CD4-positive, CD25-positive, alpha-beta regulatory T cell (primary cell): Measurements from ENCODE around the gene MGST3. TPM values are rescaled to one million over a fixed set of nuclear protein-coding genes. Genes with fewer than 3 reads are reported as not detected.
A peak's percentile ranks its signal among the peaks of the same experiment; 100 is the strongest.
"Not testable (repeated sequence)": the region's sequence is repeated elsewhere in the genome, so short reads cannot be mapped to it uniquely, and the experiment has no call there.

Source experiments
- ATAC-seq, 2 donors: fragments of 150-1000 bp; cut with Tn5 transposase; one replicate each; pipeline ENCODE4 v1.10.0; 2021; ENCODE audit warnings: low read depth in 2 of 2, moderate number of reproducible peaks in 2 of 2, moderate library complexity in 1 of 2
- DNase-seq, 3 donors: peaks; one replicate each; pipeline versions ENCODE4 v3.0.0 to v3.0.0-alpha.2; 2012 to 2022; ENCODE audit warnings: mixed read lengths in 1 of 3
- H3K27ac ChIP-seq: one replicate; pipeline ENCODE4 v1.7.0; 2013; ENCODE audit warnings: mild to moderate bottlenecking, low read length; ENCODE audit not compliant: insufficient read depth, poor library complexity, severe bottlenecking
- H3K27me3 ChIP-seq: one replicate; pipeline ENCODE4 v1.7.0; 2013; ENCODE audit warnings: low read length; ENCODE audit not compliant: control insufficient read depth, insufficient read depth
- H3K36me3 ChIP-seq: one replicate; pipeline ENCODE4 v1.7.0; 2013; ENCODE audit warnings: mild to moderate bottlenecking, low read length, moderate library complexity; ENCODE audit not compliant: control insufficient read depth, insufficient read depth
- H3K4me1 ChIP-seq: 2 replicates; pipeline ENCODE4 v1.7.0; 2013; ENCODE audit warnings: mild to moderate bottlenecking, low read length; ENCODE audit not compliant: insufficient read depth, control insufficient read depth, poor library complexity, severe bottlenecking
- H3K4me3 ChIP-seq: one replicate; pipeline ENCODE4 v1.7.0; 2013; ENCODE audit warnings: low read depth, mild to moderate bottlenecking, low read length, moderate library complexity
- H3K9me3 ChIP-seq, 2 experiments: 1 replicate in 1 of 2; 2 replicates in 1 of 2; pipeline ENCODE4 v1.7.0; 2013; ENCODE audit warnings: low read length in 2 of 2, mild to moderate bottlenecking in 1 of 2, moderate library complexity in 1 of 2; ENCODE audit not compliant: control insufficient read depth in 2 of 2
- H3K27ac Mint-ChIP-seq, 3 donors: one replicate each; pipeline ENCODE4 v1.8.0; 2020 to 2022; ENCODE audit warnings: mild to moderate bottlenecking in 3 of 3, mixed read lengths in 3 of 3, moderate library complexity in 2 of 3
- H3K27me3 Mint-ChIP-seq: one replicate; pipeline ENCODE4 v1.8.0; 2022; ENCODE audit warnings: mild to moderate bottlenecking, mixed read lengths
- H3K36me3 Mint-ChIP-seq: one replicate; pipeline ENCODE4 v1.8.0; 2020; ENCODE audit warnings: mixed read lengths
- H3K4me1 Mint-ChIP-seq, 4 donors: one replicate each; pipeline ENCODE4 v1.8.0; 2020 to 2022; ENCODE audit warnings: mixed read lengths in 4 of 4, mild to moderate bottlenecking in 1 of 4
- H3K4me3 Mint-ChIP-seq, 4 donors: one replicate each; pipeline ENCODE4 v1.8.0; 2020 to 2022; ENCODE audit warnings: mild to moderate bottlenecking in 4 of 4, mixed read lengths in 4 of 4, moderate library complexity in 3 of 4
- H3K9me3 Mint-ChIP-seq, 7 donors: one replicate each; pipeline ENCODE4 v1.8.0; 2020 to 2022; ENCODE audit warnings: mixed read lengths in 7 of 7, mild to moderate bottlenecking in 3 of 7, moderate library complexity in 2 of 7
- polyA plus RNA-seq, 4 donors: library from polyadenylated mRNA; unstranded; fragments of 300-500 nt; fragmentation: Illumina TruSeq; gene quantifications; one replicate each; pipeline ENCODE4 v1.2.3, GENCODE V29; 2021
- total RNA-seq: library from RNA; stranded (reverse); gene quantifications from one replicate; pipeline ENCODE4 v1.2.3, GENCODE V29; 2022

MGST3 gene
- total and polyA plus RNA-seq, 5 donors from 2014 or later = 37.1 to 190 (median 146) TPM

DNA sequence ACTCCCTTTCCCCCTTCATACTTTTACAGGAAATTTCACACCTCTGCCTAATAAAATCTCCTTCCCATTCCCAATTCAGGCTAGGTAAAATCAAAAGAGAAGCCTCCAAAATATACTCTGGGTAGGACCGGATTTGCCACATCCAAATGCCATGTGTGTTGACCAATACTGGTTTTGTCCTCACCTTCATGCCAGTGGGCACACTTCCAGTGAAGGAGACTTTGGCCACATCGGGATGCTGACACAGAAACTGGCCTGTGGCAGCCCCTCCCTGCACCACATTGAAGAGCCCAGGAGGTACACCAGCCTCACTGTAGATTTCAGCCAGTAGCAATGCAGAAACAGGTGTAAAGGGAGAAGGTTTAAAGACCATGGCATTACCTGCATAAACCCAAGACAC lies 49.3 kb downstream of the MGST3 start:
- H3K4me1 Mint-ChIP-seq = peaks cover 33 to 53% (median 35%) of the 10 kb centered on the region in 4 donors
- peaks cover 65% of the 10 kb centered on the region for H3K36me3 Mint-ChIP-seq
- ATAC-seq (no peak), DNase-seq (no peak)
- peak overlapping the region in 1 of 4 donors; percentile 17 for H3K4me3 Mint-ChIP-seq
- Histone ChIP-seq H3K27ac (no peak overlapping the region), H3K27me3 (no peaks in the 10 kb centered on the region), H3K36me3 (peaks cover 71% of the 10 kb centered on the region), H3K4me1 (peaks cover 11% of the 10 kb centered on the region), H3K9me3 (no peaks in the 10 kb centered on the region), H3K4me3 (no peak overlapping the region)
- H3K27ac Mint-ChIP-seq = peak overlapping the region in 2 of 3 donors; percentile 68 to 69
- no peaks in the 10 kb centered on the region for H3K27me3 Mint-ChIP-seq
- H3K9me3 Mint-ChIP-seq = peaks cover 0 to 1% (median 0%) of the 10 kb centered on the region in 7 donors

DNA sequence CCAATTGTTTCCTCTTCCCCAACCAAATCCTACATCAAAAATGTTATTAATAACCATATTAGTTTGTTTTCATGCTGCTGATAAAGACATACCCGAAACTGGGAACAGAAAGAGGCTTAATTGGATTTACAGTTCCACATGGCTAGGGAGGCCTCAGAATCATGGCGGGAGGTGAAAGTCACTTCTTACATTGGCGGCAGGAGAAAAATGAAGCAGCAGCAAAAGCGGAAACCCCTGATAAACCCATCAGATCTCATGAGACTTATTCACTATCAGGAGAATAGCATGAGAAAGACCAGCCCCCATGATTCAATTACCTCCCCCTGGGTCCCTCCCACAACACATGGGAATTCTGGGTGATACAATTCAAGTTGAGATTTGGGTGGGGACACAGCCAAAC lies 49.7 kb downstream of the MGST3 start:
- ATAC-seq, DNase-seq, H3K27me3 ChIP-seq, H3K9me3 Mint-ChIP-seq, H3K9me3 ChIP-seq, H3K4me3 ChIP-seq, H3K27ac ChIP-seq, H3K27me3 Mint-ChIP-seq: not testable (repeated sequence)
- Mint-ChIP-seq H3K27ac (peak overlapping the region in 2 of 3 donors; percentile 68 to 69), H3K4me3 (peak overlapping the region in 1 of 4 donors; percentile 17), H3K4me1 (peaks cover 34 to 55% (median 36%) of the 10 kb centered on the region in 4 donors), H3K36me3 (peaks cover 63% of the 10 kb centered on the region)
- peaks cover 71% of the 10 kb centered on the region for H3K36me3 ChIP-seq
- H3K4me1 ChIP-seq = peaks cover 11% of the 10 kb centered on the region

DNA sequence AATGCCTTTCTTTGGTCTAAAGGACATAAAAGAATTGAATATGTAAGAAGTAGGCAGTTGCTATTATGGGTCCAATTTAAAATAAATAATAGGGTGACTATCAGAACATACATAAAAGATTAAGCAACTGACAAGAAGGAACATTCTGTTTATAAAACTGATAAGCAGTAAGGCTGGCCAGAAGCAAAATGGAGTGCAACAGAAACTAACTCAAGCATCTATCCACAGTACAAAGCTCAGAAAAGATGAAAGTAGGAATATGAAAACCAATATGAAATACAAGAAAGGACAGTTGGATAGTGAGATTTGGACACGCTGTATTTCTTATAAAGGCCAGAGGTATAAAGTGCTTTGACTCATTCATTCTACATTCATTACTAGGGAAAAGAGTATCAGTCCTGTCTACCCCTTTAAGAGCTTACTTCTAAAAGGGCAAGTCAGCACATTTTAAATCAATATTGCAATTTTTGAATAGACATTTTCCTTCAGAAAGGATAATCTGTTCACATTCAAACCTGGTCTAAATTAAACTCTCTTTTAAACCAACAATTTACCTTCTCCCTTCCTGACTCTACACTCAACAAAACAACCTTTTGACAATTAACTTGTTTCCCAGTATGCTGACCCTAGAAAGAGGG lies 52.9 kb downstream of the MGST3 start:
- H3K36me3 Mint-ChIP-seq = peaks cover 63% of the 10 kb centered on the region
- peaks cover 37 to 61% (median 42%) of the 10 kb centered on the region in 4 donors for H3K4me1 Mint-ChIP-seq
- DNase-seq (no peak), ATAC-seq (no peak)
- H3K27ac ChIP-seq = no peak overlapping the region
- no peaks in the 10 kb centered on the region for H3K27me3 ChIP-seq
- no peak overlapping the region for H3K4me3 Mint-ChIP-seq
- H3K27ac Mint-ChIP-seq = peak overlapping the region; percentile 3 to 66 (median 4)
- no peak overlapping the region for H3K4me3 ChIP-seq
- H3K9me3 Mint-ChIP-seq = peaks cover 0 to 7% (median 1%) of the 10 kb centered on the region in 7 donors
- no peaks in the 10 kb centered on the region for H3K27me3 Mint-ChIP-seq
- peaks cover 54% of the 10 kb centered on the region for H3K36me3 ChIP-seq
- no peaks in the 10 kb centered on the region for H3K9me3 ChIP-seq
- peaks cover 15% of the 10 kb centered on the region for H3K4me1 ChIP-seq

DNA sequence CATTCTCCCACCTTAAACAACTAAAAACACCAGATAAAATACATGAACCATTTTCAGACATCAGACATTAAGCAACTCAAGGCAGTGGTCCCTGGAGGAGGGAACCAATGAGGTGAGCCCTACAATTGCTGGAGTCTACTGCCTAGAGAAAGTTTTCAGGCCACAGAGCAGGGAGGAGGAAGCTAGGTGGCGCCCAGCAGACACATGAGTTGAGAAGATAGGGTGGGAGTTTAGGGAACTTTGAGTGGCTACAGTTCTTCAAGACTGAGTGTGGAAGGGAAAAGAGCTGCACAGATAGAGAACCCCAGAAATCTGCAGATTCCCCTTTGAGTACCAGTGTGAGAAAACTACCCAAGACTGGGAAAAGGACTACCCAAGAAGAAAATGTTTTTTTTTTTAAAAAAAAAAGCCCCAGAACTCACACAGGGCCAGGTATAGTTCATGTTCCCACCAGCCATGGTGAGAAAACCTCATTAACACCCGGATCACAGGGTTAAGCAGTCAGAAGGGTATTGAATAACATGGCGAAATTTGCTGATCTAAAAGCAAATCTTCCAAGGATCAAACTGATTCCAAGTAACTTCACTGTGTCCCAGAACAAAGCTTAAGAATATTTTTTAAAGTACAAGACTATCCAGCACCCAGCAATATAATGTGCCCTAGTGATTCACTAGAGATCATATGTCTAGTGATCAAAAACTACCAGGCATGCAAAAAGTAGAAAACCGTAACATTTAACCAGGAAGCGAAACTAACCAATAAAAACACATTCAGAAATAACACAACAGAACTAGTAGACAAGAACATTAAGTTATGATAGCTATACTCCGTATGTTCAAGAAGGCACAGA lies 55.3 kb downstream of the MGST3 start:
- Histone ChIP-seq H3K4me3 (peak overlapping the region; percentile 77), H3K27ac (peak overlapping the region; percentile 42), H3K27me3 (no peaks in the 10 kb centered on the region), H3K36me3 (peaks cover 44% of the 10 kb centered on the region), H3K4me1 (peaks cover 9% of the 10 kb centered on the region), H3K9me3 (no peaks in the 10 kb centered on the region)
- Mint-ChIP-seq H3K4me1 (peaks cover 30 to 62% (median 47%) of the 10 kb centered on the region in 4 donors), H3K27me3 (no peaks in the 10 kb centered on the region), H3K27ac (peak overlapping the region; percentile 80 to 98 (median 90)), H3K9me3 (peaks cover 0 to 7% (median 0%) of the 10 kb centered on the region in 7 donors), H3K4me3 (peak overlapping the region; percentile 64 to 71 (median 68)), H3K36me3 (peaks cover 53% of the 10 kb centered on the region)
- DNase-seq (peak in 2 of 3 donors; percentile 10 to 37), ATAC-seq (peak; percentile 69 to 73)

DNA sequence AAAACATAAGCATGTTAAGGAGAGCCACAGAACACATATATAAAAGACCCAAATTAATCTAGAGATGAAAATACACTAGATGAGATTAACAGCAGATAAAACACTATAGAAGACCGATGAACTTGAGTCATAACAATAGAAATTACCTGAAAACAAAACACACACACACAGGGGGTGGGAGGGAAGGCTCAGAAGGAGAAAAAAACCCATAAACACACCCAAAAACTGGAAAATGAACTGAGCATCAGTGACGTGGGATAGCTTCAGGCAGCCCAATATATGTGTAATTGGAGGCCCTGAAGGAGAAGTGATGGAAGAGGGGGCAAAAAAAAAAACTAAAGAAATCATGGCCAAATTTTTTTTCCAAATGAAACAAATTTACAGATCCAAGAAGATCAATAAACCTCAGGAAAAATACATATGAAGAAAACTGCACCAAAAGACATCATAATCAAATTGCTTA lies 56.0 kb downstream of the MGST3 start:
- Mint-ChIP-seq H3K36me3 (peaks cover 53% of the 10 kb centered on the region), H3K27ac (peak overlapping the region; percentile 80 to 98 (median 85)), H3K4me1 (peaks cover 30 to 68% (median 52%) of the 10 kb centered on the region in 4 donors), H3K9me3 (peaks cover 0 to 7% (median 0%) of the 10 kb centered on the region in 7 donors), H3K27me3 (no peaks in the 10 kb centered on the region), H3K4me3 (peak overlapping the region; percentile 64 to 71 (median 67))
- H3K36me3 ChIP-seq = peaks cover 38% of the 10 kb centered on the region
- ATAC-seq (peak; percentile 37 to 46), DNase-seq (peak in 1 of 3 donors; percentile 20)
- peak overlapping the region; percentile 77 for H3K4me3 ChIP-seq
- no peaks in the 10 kb centered on the region for H3K9me3 ChIP-seq
- H3K27ac ChIP-seq = peak overlapping the region; percentile 42
- H3K27me3 ChIP-seq = no peaks in the 10 kb centered on the region
- H3K4me1 ChIP-seq = peaks cover 9% of the 10 kb centered on the region

DNA sequence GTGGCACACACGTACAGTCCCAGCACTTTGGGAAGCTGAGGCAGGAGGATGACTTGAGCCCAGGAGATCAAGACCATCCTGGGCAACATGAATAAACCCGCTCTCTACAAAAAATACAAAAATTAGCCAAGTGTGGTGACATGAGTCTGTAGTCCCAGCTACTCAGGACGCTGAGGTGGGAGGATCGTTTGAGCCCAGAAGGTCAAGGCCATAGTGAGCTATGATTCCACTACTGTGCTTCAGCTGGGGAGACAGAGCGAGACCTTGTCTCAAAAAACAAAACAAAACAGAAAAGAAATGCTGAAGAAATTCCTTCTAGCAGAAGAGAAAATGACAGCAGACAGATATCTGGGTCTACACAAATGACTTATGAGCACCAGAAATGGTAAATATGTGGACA lies 57.0 kb downstream of the MGST3 start:
- peaks cover 0 to 7% (median 0%) of the 10 kb centered on the region in 7 donors for H3K9me3 Mint-ChIP-seq
- no peaks in the 10 kb centered on the region for H3K27me3 Mint-ChIP-seq
- Histone ChIP-seq H3K36me3 (peaks cover 27% of the 10 kb centered on the region), H3K9me3 (no peaks in the 10 kb centered on the region), H3K27me3 (no peaks in the 10 kb centered on the region), H3K27ac (no peak overlapping the region), H3K4me1 (peaks cover 9% of the 10 kb centered on the region), H3K4me3 (no peak overlapping the region)
- no peak for DNase-seq
- H3K36me3 Mint-ChIP-seq = peaks cover 44% of the 10 kb centered on the region
- peak overlapping the region in 1 of 4 donors; percentile 7 for H3K4me3 Mint-ChIP-seq
- ATAC-seq = no peak
- H3K27ac Mint-ChIP-seq = peak overlapping the region in 1 of 3 donors; percentile 52
- H3K4me1 Mint-ChIP-seq = peaks cover 30 to 73% (median 51%) of the 10 kb centered on the region in 4 donors

DNA sequence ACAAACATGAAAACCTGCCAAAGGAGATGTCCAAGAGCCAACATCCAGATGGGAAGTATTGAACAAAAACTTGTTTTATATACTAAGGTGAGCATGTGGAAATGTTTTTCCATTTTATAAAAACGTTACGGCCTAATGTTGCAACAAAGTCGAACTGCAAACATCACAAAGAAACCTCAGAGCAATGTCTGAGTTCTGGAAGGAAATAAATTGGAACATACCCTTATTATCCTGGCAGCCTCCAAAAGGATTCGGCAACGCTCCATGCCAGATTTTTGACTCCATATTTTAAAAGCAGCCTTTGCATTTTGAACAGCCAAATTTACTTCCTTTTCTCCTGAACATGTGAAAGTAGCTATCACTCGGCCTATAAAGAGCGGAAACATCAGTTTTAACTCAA lies 64.0 kb downstream of the MGST3 start:
- DNase-seq = no peak
- Mint-ChIP-seq H3K4me1 (peaks cover 13 to 69% (median 45%) of the 10 kb centered on the region in 4 donors), H3K9me3 (peaks cover 0 to 3% (median 0%) of the 10 kb centered on the region in 7 donors), H3K36me3 (peaks cover 14% of the 10 kb centered on the region), H3K27ac (no peak overlapping the region), H3K27me3 (no peaks in the 10 kb centered on the region), H3K4me3 (peak overlapping the region in 1 of 4 donors; percentile 94)
- Histone ChIP-seq H3K27ac (no peak overlapping the region), H3K27me3 (no peaks in the 10 kb centered on the region), H3K36me3 (peaks cover 17% of the 10 kb centered on the region), H3K9me3 (no peaks in the 10 kb centered on the region), H3K4me3 (no peak overlapping the region), H3K4me1 (peaks cover 26% of the 10 kb centered on the region)
- no peak for ATAC-seq
